Nephron progenitor cell (in vitro differentiated cells): Measurements from ENCODE around the gene AGBL4.

ENCODE experiments used
- DNase-seq: peaks from one replicate; pipeline ENCODE4 v3.0.0; 2021
- H3K27ac Mint-ChIP-seq: 2 replicates; pipeline ENCODE4 v1.8.0; 2021; ENCODE audit warnings: mild to moderate bottlenecking, moderate library complexity, mixed read lengths
- H3K27me3 Mint-ChIP-seq: 2 replicates; pipeline ENCODE4 v1.8.0; 2021; ENCODE audit warnings: mild to moderate bottlenecking, low read depth, mixed read lengths; ENCODE audit not compliant: poor library complexity
- H3K36me3 Mint-ChIP-seq: 2 replicates; pipeline ENCODE4 v1.8.0; 2021; ENCODE audit warnings: low read depth, mixed read lengths
- H3K4me1 Mint-ChIP-seq: 2 replicates; pipeline ENCODE4 v1.8.0; 2021; ENCODE audit warnings: mixed read lengths
- H3K4me3 Mint-ChIP-seq: 2 replicates; pipeline ENCODE4 v1.8.0; 2021; ENCODE audit warnings: mild to moderate bottlenecking, moderate library complexity, mixed read lengths
- H3K9me3 Mint-ChIP-seq: 2 replicates; pipeline ENCODE4 v1.8.0; 2021; ENCODE audit warnings: mild to moderate bottlenecking, moderate library complexity, mixed read lengths
- CTCF ChIP-seq: fragments of 200-600 bp; sonication (generic); IDR thresholded peaks from 2 replicates; pipeline ENCODE4 v1.5.0; 2021; ENCODE audit warnings: antibody characterized with exemption

The AGBL4 gene

DNA sequence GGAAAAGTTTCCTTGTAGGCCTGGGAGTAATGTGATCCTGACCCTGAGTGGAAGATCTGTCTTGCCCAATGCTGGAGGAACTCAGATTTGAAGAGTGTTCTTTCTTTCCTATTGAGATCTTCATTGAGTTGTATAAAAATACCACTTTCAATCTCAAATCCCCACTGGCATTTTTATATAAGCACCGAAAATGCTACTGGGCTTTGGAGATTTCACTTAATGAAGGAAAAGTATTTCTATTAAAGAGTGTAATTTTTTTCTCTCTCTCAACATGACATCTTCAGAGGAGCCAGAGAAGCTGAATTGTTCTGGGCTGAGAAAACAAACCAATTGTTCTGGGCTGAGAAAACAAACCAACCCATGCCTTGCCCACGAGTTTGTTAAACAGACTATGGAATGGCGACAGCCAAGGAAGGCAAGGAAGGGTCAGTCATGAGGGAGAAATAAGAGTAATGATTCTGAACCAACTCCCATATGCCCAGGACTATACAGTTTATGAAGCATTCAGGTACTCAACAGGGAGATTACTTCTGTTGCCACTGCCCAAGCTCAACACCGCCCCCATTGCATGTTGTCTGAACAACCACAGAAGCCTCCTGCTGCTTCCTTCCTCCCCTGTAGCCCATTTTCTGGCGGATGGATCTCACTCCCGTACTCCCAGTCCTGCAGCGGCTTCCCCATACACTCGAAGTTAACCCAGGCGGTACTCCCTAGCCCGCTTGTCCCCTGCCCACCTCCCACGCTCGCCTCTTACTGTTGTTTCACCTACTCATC, 1350.2 kb downstream of the AGBL4 start:
- Mint-ChIP-seq H3K9me3 (no peaks in the 10 kb centered on the region), H3K36me3 (no peaks in the 10 kb centered on the region), H3K27ac (no peak overlapping the region), H3K4me1 (peaks cover 11% of the 10 kb centered on the region), H3K4me3 (no peak overlapping the region), H3K27me3 (peaks cover 29% of the 10 kb centered on the region)
- TF ChIP-seq CTCF, result peak; percentile 40
- no peak for DNase-seq

DNA sequence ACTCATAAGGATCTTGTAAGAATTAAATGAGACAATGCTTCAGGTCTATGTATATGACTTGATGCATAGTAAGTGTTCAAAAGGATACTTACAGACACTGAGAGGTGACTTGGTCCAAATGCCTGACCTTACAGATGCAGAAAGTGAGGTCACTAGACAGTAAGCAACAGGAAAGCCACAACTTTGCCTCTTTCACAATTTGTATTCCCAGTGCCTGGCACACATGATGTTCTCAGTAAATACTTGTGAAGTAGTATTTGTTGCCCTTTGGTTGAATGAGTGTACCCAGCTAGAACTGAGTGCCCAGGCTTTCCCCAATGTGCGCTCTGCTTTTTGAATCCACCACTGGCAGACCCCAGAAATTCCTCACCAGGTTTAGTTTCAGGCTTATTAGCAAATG, 1352.2 kb downstream of the AGBL4 start:
- no peak overlapping the region for H3K27ac Mint-ChIP-seq
- DNase-seq, result no peak
- no peak overlapping the region for H3K4me3 Mint-ChIP-seq
- H3K4me1 Mint-ChIP-seq, result peaks cover 11% of the 10 kb centered on the region
- no peak for TF ChIP-seq CTCF
- H3K9me3 Mint-ChIP-seq, result no peaks in the 10 kb centered on the region
- H3K36me3 Mint-ChIP-seq, result no peaks in the 10 kb centered on the region
- H3K27me3 Mint-ChIP-seq, result peaks cover 34% of the 10 kb centered on the region

GRCh38 chr1:48670234-48671020, 1353.3 kb downstream of the AGBL4 start:
- DNase-seq, result no peak
- Mint-ChIP-seq H3K4me1 (peaks cover 11% of the 10 kb centered on the region), H3K9me3 (no peaks in the 10 kb centered on the region), H3K4me3 (no peak overlapping the region), H3K27ac (no peak overlapping the region), H3K27me3 (peaks cover 36% of the 10 kb centered on the region), H3K36me3 (no peaks in the 10 kb centered on the region)
- TF ChIP-seq CTCF, result no peak

DNA sequence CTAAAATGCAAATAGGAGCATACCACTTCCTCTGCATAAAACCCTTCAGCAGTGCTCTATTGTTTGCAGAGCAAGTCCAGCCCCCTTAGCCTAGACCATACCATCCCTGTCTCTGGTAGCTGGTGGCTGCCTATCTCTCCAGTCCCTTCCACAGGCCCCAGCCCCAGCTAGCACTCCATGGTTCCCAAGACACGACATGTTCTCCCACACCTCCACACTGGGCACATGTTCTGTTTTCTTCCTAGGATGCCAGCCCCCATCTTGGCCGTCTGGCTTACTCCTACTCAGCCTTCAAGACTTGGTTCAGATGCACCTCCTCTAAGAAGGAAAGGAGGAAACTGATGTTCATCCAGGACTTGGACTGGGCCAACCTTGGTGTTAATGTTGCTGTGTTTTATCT, 1355.4 kb downstream of the AGBL4 start:
- no peak overlapping the region for H3K27ac Mint-ChIP-seq
- no peak overlapping the region for H3K4me3 Mint-ChIP-seq
- H3K27me3 Mint-ChIP-seq, result peaks cover 32% of the 10 kb centered on the region
- H3K9me3 Mint-ChIP-seq, result peaks cover 5% of the 10 kb centered on the region
- no peak for TF ChIP-seq CTCF
- H3K36me3 Mint-ChIP-seq, result no peaks in the 10 kb centered on the region
- H3K4me1 Mint-ChIP-seq, result peaks cover 4% of the 10 kb centered on the region
- DNase-seq, result no peak

- H3K27me3 Mint-ChIP-seq, result peaks cover 30% of the 10 kb centered on the region
- no peak overlapping the region for H3K27ac Mint-ChIP-seq
- no peaks in the 10 kb centered on the region for H3K4me1 Mint-ChIP-seq
- H3K36me3 Mint-ChIP-seq, result no peaks in the 10 kb centered on the region
- DNase-seq, result no peak
- TF ChIP-seq CTCF, result no peak
- H3K9me3 Mint-ChIP-seq, result peaks cover 5% of the 10 kb centered on the region
- H3K4me3 Mint-ChIP-seq, result no peak overlapping the region
Observed at GRCh38 chr1:48667782-48668181, 1356.0 kb downstream of the AGBL4 start.
